Right lobe of liver (tissue), 4 donors: ENCODE measurements around the gene HTRA3.

Source experiments
- POLR2A ChIP-seq: fragments of 450-650 bp; IDR thresholded peaks from one replicate; pipeline ENCODE4 v1.6.1; 2017; ENCODE audit warnings: antibody characterized with exemption, mild to moderate bottlenecking
- TF ChIP-seq, protein P1 (sequence below), 4 donors: fragments of 200-600 bp in 3 of 4; fragments of 450-650 bp in 1 of 4; IDR thresholded peaks; one replicate each; pipeline versions ENCODE4 v1.5.1 to v1.8.0; 2016 to 2022; ENCODE audit warnings: antibody characterized with exemption in 4 of 4, mild to moderate bottlenecking in 2 of 4
- donor health status: DM: no; HTN: no; CAD: no.
- donor health status: DM: no; HTN: no; CAD: no.
- donor health status: DM: no; HTN: yes; CAD: no.

DNA sequence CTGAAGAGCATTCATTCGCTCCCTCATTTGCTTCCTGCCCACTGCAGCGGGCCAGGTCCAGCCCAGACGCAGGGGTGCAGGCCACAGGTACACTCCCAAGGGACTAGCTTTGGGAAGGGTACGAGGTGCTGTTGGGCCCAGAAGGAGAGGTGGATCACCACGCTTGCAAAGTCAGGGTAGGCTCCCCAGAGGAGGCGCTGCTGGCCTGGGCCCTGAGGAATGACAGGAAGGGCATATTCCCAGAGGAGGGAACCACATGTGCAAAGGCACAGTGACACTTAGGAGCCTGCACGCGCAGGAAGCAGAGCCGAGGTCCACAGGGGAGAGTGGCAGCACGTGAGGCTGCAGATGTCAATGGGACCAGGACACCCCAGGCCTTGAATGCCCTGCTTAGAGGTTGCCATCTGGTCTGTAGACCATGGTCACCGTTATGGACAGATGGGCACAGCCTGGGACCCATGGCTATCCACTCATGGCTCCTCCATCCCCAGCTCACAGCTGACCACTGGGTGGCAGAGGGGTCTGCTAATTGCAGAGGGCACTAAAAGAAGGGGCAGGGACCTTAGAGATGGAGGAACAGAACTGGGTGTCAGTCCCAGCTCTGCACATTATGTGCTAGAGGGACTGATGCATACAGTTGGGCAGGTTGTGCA, 7.9 kb downstream of the HTRA3 start:
- TF ChIP-seq, protein P1, sequence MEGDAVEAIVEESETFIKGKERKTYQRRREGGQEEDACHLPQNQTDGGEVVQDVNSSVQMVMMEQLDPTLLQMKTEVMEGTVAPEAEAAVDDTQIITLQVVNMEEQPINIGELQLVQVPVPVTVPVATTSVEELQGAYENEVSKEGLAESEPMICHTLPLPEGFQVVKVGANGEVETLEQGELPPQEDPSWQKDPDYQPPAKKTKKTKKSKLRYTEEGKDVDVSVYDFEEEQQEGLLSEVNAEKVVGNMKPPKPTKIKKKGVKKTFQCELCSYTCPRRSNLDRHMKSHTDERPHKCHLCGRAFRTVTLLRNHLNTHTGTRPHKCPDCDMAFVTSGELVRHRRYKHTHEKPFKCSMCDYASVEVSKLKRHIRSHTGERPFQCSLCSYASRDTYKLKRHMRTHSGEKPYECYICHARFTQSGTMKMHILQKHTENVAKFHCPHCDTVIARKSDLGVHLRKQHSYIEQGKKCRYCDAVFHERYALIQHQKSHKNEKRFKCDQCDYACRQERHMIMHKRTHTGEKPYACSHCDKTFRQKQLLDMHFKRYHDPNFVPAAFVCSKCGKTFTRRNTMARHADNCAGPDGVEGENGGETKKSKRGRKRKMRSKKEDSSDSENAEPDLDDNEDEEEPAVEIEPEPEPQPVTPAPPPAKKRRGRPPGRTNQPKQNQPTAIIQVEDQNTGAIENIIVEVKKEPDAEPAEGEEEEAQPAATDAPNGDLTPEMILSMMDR (IDR thresholded peaks at IDR 0.05), result no peak
- TF ChIP-seq POLR2A, result no peak
